Colonic mucosa (tissue), 4 donors: Measurements from ENCODE around the gene FGD2. TPM values are rescaled to one million over a fixed set of nuclear protein-coding genes. Genes with fewer than 3 reads are reported as not detected.

Source experiments
- DNase-seq: peaks from one replicate; pipeline ENCODE4 v3.0.0-alpha.2; 2020
- H3K27ac ChIP-seq: fragments of 200-600 bp; one replicate; pipeline ENCODE4 v1.8.0; 2021
- H3K27me3 ChIP-seq: fragments of 200-600 bp; one replicate; pipeline ENCODE4 v1.8.0; 2021
- H3K36me3 ChIP-seq: fragments of 200-600 bp; one replicate; pipeline ENCODE4 v1.8.0; 2021
- H3K4me1 ChIP-seq: fragments of 200-600 bp; one replicate; pipeline ENCODE4 v1.8.0; 2021; ENCODE audit warnings: mild to moderate bottlenecking
- H3K4me3 ChIP-seq: fragments of 200-600 bp; one replicate; pipeline ENCODE4 v1.8.0; 2021
- H3K9ac ChIP-seq, 2 donors: one replicate each; pipeline ENCODE4 v1.7.0; 2013; ENCODE audit warnings: control low read depth in 2 of 2, low read depth in 2 of 2, low read length in 2 of 2
- H3K9me3 ChIP-seq: fragments of 200-600 bp; one replicate; pipeline ENCODE4 v1.8.0; 2021
- CTCF ChIP-seq: fragments of 200-600 bp; IDR thresholded peaks from one replicate; pipeline ENCODE4 v1.8.0; 2022; ENCODE audit warnings: antibody characterized with exemption, mild to moderate bottlenecking
- intact Hi-C: fragments of 100-400 bp; cut with DNase I; formaldehyde crosslinking; loops from one replicate; pipeline ENCODE4 v1.14.1; 2022
- total RNA-seq, 2 donors: library from RNA; stranded (reverse); fragmentation: NEBNext Ultra II Directional in 1 of 2; extraction: Animal tissue kit (Norgen Biotek cat#: 25700) in 1 of 2; gene quantifications; one replicate each; pipeline ENCODE4 v1.2.1, GENCODE V29; 2021
- donor health status: healthy.
- donor health status: DM: no; HTN: no; CAD: no.
- donor health status: DM: no; HTN: no; CAD: no.

FGD2 gene
- total RNA-seq, 2 donors from 2014 or later: 3.6 to 3.8 TPM

DNA sequence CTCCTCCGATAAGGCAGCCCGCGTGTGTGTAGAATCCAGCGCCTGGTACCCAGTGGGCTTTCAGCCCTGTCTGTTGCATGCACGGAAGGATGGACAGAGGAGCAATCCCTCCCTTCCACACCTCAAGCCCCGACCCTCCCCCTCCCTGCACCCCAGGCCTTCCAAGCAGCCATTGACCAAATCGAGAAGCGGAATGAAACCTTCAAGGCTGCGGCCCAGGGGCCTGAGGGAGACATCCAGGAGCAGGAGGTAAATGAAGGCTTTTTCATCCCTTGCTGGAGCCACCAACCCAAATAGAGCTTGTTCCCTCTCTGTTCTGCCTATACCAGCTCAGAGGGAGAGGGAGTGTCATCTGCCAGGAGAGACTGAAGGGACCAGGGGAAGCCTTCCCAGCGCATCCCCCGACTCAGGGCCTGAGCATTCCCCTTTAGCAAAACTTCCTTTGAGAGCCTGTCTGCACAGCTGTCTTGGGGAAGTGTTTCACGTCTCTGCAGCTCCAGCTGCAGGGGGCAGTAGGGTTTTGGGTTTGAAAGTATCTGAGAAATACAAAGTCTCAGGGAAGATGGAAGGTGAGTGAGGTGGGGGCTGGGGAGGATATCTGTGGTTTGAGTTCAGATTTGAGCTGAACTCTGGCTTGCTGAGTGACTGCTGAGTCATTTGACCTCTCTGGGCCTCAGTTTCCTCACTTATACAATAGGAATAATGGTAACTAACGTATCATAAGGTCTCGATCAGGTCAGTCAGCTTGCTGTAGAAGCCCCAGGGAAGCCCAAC, 16.1 kb downstream of the FGD2 start:
- DNase-seq: no peak
- intact Hi-C loops: loop anchor here (2.0 kb wide), 1 partner anchor 185 kb away; no protein-coding TSS in a partner anchor
- no peak overlapping the region for H3K27ac ChIP-seq
- H3K9me3 ChIP-seq: no peaks in the 10 kb centered on the region
- no peak overlapping the region for H3K9ac ChIP-seq
- no peaks in the 10 kb centered on the region for H3K27me3 ChIP-seq
- no peak for TF ChIP-seq CTCF
- no peak overlapping the region for H3K4me3 ChIP-seq
- no peaks in the 10 kb centered on the region for H3K36me3 ChIP-seq
- no peaks in the 10 kb centered on the region for H3K4me1 ChIP-seq

DNA sequence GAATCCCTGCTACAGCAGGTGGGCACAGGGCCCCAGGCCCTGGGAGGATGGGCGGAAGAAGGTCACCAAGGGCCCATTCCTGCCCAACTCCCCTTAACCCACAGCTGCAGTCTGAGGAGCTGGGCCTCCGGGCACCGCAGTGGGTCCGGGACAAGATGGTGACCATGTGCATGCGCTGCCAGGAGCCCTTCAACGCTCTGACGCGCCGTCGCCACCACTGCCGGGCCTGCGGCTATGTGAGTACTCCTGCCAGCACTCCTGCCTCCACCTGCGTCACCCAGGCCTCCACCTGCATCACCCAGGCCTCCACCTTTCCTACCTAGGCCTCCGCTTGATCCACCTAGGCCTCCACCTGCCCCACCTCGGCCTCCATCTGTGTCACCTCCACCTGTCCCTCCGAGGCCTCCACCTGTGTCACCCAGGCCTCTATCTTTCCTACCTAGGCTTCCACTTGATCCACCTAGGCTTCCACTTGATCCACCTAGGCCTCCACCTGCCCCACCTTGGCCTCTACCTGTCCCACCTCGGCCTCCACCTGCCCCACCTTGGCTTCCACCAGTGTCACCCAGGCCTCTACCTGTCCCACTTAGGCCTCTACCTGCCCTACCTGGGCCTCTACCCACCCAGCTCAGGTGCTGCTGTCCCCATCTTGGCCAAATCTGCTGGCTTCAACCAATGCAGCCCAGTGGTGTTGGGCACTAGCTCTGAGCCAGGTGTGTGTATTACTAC, 16.8 kb downstream of the FGD2 start:
- no peak overlapping the region for H3K9ac ChIP-seq
- no peaks in the 10 kb centered on the region for H3K36me3 ChIP-seq
- TF ChIP-seq CTCF: no peak
- H3K4me3 ChIP-seq: no peak overlapping the region
- no peak for DNase-seq
- H3K27me3 ChIP-seq: no peaks in the 10 kb centered on the region
- no peaks in the 10 kb centered on the region for H3K9me3 ChIP-seq
- intact Hi-C loops: loop anchor here (2.0 kb wide), 1 partner anchor 185 kb away; no protein-coding TSS in a partner anchor
- H3K4me1 ChIP-seq: no peaks in the 10 kb centered on the region
- no peak overlapping the region for H3K27ac ChIP-seq

DNA sequence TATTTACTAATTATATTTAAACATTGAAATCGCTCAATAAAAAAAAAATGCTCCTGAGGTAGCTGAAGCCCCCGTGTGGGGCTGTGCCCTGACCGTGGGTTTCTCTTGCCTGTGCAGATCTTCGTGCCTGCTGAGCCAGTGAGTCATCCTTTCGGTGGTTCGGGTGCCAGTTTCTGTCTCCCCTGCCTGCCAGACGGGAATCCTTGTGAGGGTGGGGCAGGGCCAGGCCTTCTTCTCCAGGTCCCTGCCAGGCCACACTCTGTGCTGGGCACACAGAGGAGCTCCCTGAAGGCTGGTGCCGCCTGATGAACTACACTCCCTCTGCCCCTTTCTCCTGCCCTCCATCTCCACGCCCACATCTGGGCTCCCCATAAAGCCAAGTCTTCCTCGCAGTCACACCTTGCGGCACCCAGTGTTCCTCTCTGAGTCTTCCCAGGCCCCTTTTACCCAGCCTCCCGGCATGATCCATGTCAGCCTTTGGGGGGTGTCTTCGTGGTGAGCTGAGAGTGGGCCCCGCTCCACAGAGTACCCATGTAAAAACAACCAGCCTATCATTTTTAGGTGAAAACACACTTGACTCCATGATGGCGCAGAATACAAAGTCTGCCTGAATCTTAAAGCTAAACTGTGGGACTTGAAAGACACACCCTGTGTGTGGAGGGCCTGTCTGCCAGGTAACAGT, 19.3 kb downstream of the FGD2 start:
- Histone ChIP-seq H3K27me3 (no peaks in the 10 kb centered on the region), H3K9ac (no peak overlapping the region), H3K4me3 (no peak overlapping the region), H3K27ac (no peak overlapping the region), H3K9me3 (no peaks in the 10 kb centered on the region), H3K36me3 (no peaks in the 10 kb centered on the region), H3K4me1 (no peaks in the 10 kb centered on the region)
- intact Hi-C loops: no loop called here
- DNase-seq: peak; percentile 15
- TF ChIP-seq CTCF: no peak

DNA sequence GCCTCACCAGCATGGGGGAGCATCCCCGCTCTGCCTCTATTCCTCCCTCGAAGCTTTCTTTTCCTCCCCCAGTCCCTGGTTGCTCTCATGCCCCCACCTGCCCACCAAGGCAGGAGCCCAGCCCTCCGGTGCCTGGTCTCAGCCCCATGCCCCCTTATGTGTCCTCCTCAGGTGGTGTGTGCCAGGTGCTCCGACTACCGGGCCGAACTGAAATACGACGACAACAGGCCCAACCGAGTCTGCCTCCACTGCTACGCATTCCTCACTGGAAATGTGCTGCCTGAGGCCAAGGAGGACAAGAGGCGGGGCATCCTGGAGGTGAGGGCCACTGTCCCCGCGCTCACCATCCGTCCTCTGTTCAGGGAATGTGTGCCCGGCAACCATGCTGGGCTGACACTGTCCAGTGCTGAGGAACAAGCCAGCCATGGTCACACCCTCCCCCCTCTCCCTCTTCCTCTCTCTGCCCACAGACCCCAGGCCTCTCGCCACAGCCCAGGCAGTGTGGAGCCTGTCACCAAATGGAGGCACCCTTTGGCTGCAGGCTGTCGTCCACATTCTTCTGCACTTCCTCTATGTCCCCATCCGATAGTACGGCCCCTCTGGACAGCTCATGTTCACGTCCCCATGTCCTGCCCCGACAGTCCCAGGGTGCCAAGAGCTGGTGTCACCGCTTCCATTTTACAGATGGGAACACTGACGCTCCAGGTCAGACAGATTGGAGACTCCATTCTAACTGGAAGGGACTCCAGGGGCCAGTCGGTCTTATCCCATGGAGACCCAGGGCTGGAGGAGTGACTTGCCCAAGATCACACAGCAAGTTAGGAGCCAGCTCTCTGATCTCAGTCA, 20.4 kb downstream of the FGD2 start:
- no peak overlapping the region for H3K9ac ChIP-seq
- no peak for DNase-seq
- intact Hi-C loops: no loop called here
- no peaks in the 10 kb centered on the region for H3K36me3 ChIP-seq
- H3K9me3 ChIP-seq: no peaks in the 10 kb centered on the region
- H3K4me1 ChIP-seq: no peaks in the 10 kb centered on the region
- no peak overlapping the region for H3K27ac ChIP-seq
- TF ChIP-seq CTCF: no peak
- no peaks in the 10 kb centered on the region for H3K27me3 ChIP-seq
- H3K4me3 ChIP-seq: no peak overlapping the region
